HepG2 (cell line): ENCODE measurements around the gene PTH1R. TPM values are rescaled to one million over a fixed set of nuclear protein-coding genes. Genes with fewer than 3 reads are reported as not detected.

Source experiments
- ATAC-seq: fragments of 200-7000 bp; cut with Tn5 transposase; 3 replicates; pipeline ENCODE4 v1.9.1; 2020; ENCODE audit warnings: mild to moderate bottlenecking, moderate library complexity
- BruUV-seq: library from RNA; stranded (reverse); fragments of 400-500 nt; replicated peaks from 2 replicates; lab custom pipeline; 2021; lab: Mats Ljungman, UMichigan
- CTCF ChIA-PET: fragments of 300-600 bp; formaldehyde crosslinking; extraction: SDS; loops from one replicate; lab custom pipeline; 2021; ENCODE audit warnings: low total read pairs, inconsistent platforms, low intra/inter-chr PET ratio; lab: Yijun Ruan, JAX
- POLR2A ChIA-PET: fragments of 350-600 bp; sonication (Branson Sonifier 250); formaldehyde crosslinking; loops from one replicate; lab custom pipeline; 2020; ENCODE audit warnings: antibody characterized with exemption, inconsistent platforms; lab: Yijun Ruan, JAX
- DNase-seq: peaks from one replicate; pipeline ENCODE4 v3.0.0-alpha.2; 2015; ENCODE audit warnings: low spot score
- FAIRE-seq: peaks from 3 replicates; lab custom pipeline; 2011; peaks lifted over from hg19 to GRCh38; lab: Jason Lieb, UNC
- H2AFZ ChIP-seq: one replicate; pipeline ENCODE4 v1.6.1; 2011; ENCODE audit warnings: low read length, inconsistent platforms
- H3K27ac ChIP-seq: fragments of 300-600 bp; 3 replicates; pipeline ENCODE4 v1.8.0; 2011; ENCODE audit warnings: mixed run types, mild to moderate bottlenecking, mixed read lengths, low read length, inconsistent platforms; ENCODE audit not compliant: insufficient read depth; ENCODE audit errors: extremely low read length
- H3K27me3 ChIP-seq, 2 experiments: fragments of 200-600 bp in 1 of 2; 2 replicates in 1 of 2; 3 replicates in 1 of 2; pipeline versions ENCODE4 v1.6.0 to v1.8.0; 2011; ENCODE audit warnings: low read length in 2 of 2, mild to moderate bottlenecking in 2 of 2, moderate library complexity in 2 of 2, inconsistent platforms in 1 of 2; ENCODE audit not compliant: insufficient read depth in 2 of 2, control insufficient read depth in 1 of 2
- H3K36me3 ChIP-seq, 2 experiments: fragments of 200-600 bp in 1 of 2; replicated peaks in 1 of 2; 2 replicates in 1 of 2; 3 replicates in 1 of 2; pipeline versions ENCODE4 v1.5.1 to v1.8.0; 2011; ENCODE audit warnings: low read length in 2 of 2, inconsistent platforms in 1 of 2; ENCODE audit not compliant: insufficient read depth in 2 of 2, control insufficient read depth in 1 of 2
- H3K4me1 ChIP-seq: 2 replicates; pipeline ENCODE4 v1.5.1; 2012; ENCODE audit warnings: low read length, inconsistent platforms; ENCODE audit not compliant: insufficient read depth
- H3K4me2 ChIP-seq: 2 replicates; pipeline ENCODE4 v1.6.0; 2011; ENCODE audit warnings: low read depth, low read length, inconsistent platforms
- H3K4me3 ChIP-seq, 3 experiments: fragments of 200-600 bp in 1 of 3; sonication (generic), shearing (Covaris generic) in 1 of 3; replicated peaks in 1 of 3; 2 replicates each; pipeline ENCODE4 v1.5.1; 2011 to 2016; ENCODE audit warnings: low read length in 3 of 3, inconsistent platforms in 2 of 3, low read depth in 2 of 3, mild to moderate bottlenecking in 2 of 3, control low read depth in 1 of 3, mixed read lengths in 1 of 3; ENCODE audit not compliant: insufficient read depth in 1 of 3
- H3K79me2 ChIP-seq: one replicate; pipeline ENCODE4 v1.6.1; 2011; ENCODE audit warnings: low read length, inconsistent platforms; ENCODE audit not compliant: insufficient read depth
- H3K9ac ChIP-seq: 2 replicates; pipeline ENCODE4 v1.6.0; 2011; ENCODE audit warnings: mild to moderate bottlenecking, low read depth, low read length, inconsistent platforms; ENCODE audit not compliant: insufficient read depth
- H3K9me3 ChIP-seq: 2 replicates; pipeline ENCODE4 v1.5.1; 2012; ENCODE audit warnings: mild to moderate bottlenecking, low read length
- H4K20me1 ChIP-seq: 2 replicates; pipeline ENCODE4 v1.6.0; 2011; ENCODE audit warnings: inconsistent platforms, mild to moderate bottlenecking, low read length, moderate library complexity; ENCODE audit not compliant: insufficient read depth
- CCAR2 ChIP-seq: fragments of 200-400 bp; formaldehyde crosslinking; optimal IDR thresholded peaks from 2 replicates; pipeline ENCODE3; 2018; ENCODE audit warnings: low read depth, mild to moderate bottlenecking, low read length, moderate library complexity
- CENPX ChIP-seq: sonication (generic); formaldehyde crosslinking; IDR thresholded peaks from 2 replicates; pipeline ENCODE4 v1.9.0; 2021; ENCODE audit warnings: mild to moderate bottlenecking, missing genetic modification reagents, moderate library complexity
- RELA ChIP-seq: sonication (generic); formaldehyde crosslinking; IDR thresholded peaks from 2 replicates; pipeline ENCODE4 v1.4.0; 2020; ENCODE audit warnings: missing genetic modification reagents
- RFXAP ChIP-seq: sonication (generic); formaldehyde crosslinking; IDR thresholded peaks from 2 replicates; pipeline ENCODE4 v1.4.0; 2020; ENCODE audit warnings: missing genetic modification reagents, borderline replicate concordance
- WGBS: methylation state at CpG from one replicate; pipeline ENCODE4 v1.1.6; 2017; ENCODE audit warnings: low lambda C conversion rate; 5-methylcytosine and 5-hydroxymethylcytosine counted together
- in situ Hi-C: cut with HindIII; loops from 2 replicates; pipeline ENCODE4 v1.10.0; 2017; ENCODE audit warnings: low pct_unique_long_range_greater_than_20kb; ENCODE audit not compliant: extremely low pct_ligation_motif_present
- intact Hi-C: fragments of 100-400 bp; cut with micrococcal nuclease; formaldehyde crosslinking; loops from one replicate; pipeline ENCODE4 v1.10.0; 2022; ENCODE audit not compliant: unreplicated experiment
- polyA plus RNA-seq, 8 experiments: library from polyadenylated mRNA; depleted of rRNA in 3 of 8; stranded (reverse) in 7 of 8; unstranded in 1 of 8; fragments of >200 nt; fragmentation: Illumina TruSeq in 4 of 8; extraction: Trizol in 4 of 8; gene quantifications; 2 replicates each; pipeline versions ENCODE4 v1.2.1 to v1.2.3, GENCODE V29; 2011 to 2016; ENCODE audit warnings: low read depth in 4 of 8, missing spikeins in 1 of 8, mixed read lengths in 1 of 8; ENCODE audit not compliant: insufficient read depth in 1 of 8
- total RNA-seq, 5 experiments: library from RNA; depleted of rRNA; stranded (reverse); fragments of >200 nt; fragmentation: Illumina TruSeq; extraction: Trizol; gene quantifications; 2 replicates each; pipeline ENCODE4 v1.2.3, GENCODE V29; 2016; ENCODE audit warnings: low read depth in 1 of 5
- TF ChIP-seq, protein P1 (sequence below): sonication (generic); formaldehyde crosslinking; IDR thresholded peaks from 2 replicates; pipeline ENCODE4 v1.5.0; 2020; ENCODE audit warnings: mild to moderate bottlenecking, missing genetic modification reagents, borderline replicate concordance
- TF ChIP-seq, protein P2 (sequence below): IDR thresholded peaks from 2 replicates; pipeline ENCODE4 v1.6.1; 2018; ENCODE audit warnings: missing genetic modification reagents

PTH1R gene
- total and polyA plus RNA-seq, 2 of the 13 experiments (the other 11 are each of a cell fraction or from before 2014, with no cell fraction given), result not detected

DNA sequence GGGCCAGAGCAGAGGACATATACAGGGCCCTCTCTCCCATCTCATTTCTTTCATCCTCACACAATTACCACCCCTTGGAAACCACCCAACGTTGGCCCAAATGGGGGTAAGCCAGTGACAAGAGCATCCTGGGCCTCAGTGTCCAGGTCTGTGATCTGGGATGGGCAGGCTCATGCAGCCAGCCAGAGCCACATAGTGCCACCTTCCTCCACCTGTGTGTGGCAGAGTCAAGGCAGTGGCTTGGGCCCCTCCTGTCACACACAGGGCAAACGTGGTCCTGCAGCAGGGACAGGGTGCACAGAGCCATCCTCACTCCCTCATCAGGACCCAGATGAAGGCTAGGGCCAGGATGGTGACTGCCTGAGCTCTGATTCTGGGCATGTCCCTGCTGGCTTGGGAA lies 12.0 kb upstream of the PTH1R start:
- Histone ChIP-seq H3K9me3 (no peaks in the 10 kb centered on the region), H4K20me1 (no peaks in the 10 kb centered on the region), H3K4me3 (no peak overlapping the region), H3K36me3 (no peaks in the 10 kb centered on the region), H3K4me2 (no peak overlapping the region), H3K79me2 (no peaks in the 10 kb centered on the region), H3K27me3 (no peaks in the 10 kb centered on the region; a peak in 2 of 5 replicates), H2AFZ (no peak overlapping the region), H3K4me1 (peaks cover 59% of the 10 kb centered on the region), H3K9ac (no peak overlapping the region), H3K27ac (no peak overlapping the region)
- POLR2A ChIA-PET, result no interaction called here
- TF ChIP-seq RFXAP (CRISPR knock-in tag) (no peak), CCAR2 (no peak), CENPX (no peak), RELA (no peak)
- TF ChIP-seq, protein P1, sequence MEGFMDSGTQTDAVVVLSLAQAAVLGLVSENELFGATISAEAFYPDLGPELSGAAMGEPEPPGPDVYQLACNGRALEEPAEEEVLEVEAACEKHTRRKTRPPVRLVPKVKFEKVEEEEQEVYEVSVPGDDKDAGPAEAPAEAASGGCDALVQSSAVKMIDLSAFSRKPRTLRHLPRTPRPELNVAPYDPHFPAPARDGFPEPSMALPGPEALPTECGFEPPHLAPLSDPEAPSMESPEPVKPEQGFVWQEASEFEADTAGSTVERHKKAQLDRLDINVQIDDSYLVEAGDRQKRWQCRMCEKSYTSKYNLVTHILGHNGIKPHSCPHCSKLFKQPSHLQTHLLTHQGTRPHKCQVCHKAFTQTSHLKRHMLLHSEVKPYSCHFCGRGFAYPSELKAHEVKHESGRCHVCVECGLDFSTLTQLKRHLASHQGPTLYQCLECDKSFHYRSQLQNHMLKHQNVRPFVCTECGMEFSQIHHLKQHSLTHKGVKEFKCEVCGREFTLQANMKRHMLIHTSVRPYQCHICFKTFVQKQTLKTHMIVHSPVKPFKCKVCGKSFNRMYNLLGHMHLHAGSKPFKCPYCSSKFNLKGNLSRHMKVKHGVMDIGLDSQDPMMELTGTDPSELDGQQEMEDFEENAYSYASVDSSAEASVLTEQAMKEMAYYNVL (CRISPR knock-in tag), result no peak
- TF ChIP-seq, protein P2, sequence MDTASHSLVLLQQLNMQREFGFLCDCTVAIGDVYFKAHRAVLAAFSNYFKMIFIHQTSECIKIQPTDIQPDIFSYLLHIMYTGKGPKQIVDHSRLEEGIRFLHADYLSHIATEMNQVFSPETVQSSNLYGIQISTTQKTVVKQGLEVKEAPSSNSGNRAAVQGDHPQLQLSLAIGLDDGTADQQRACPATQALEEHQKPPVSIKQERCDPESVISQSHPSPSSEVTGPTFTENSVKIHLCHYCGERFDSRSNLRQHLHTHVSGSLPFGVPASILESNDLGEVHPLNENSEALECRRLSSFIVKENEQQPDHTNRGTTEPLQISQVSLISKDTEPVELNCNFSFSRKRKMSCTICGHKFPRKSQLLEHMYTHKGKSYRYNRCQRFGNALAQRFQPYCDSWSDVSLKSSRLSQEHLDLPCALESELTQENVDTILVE (CRISPR knock-in tag), result no peak
- no peak for ATAC-seq
- no peak for DNase-seq
- 0% methylated on average over 2 of the region's 2 CpGs for WGBS
- in situ Hi-C loops, result loop anchor here (5.0 kb wide), 1 partner anchor 42 kb away; no protein-coding TSS in a partner anchor
- CTCF ChIA-PET, result interaction anchor here (2.5 to 3.2 kb wide), 2 partner anchors 30 to 43 kb away, joined by 15 to 18 read pairs; no protein-coding TSS in a partner anchor
- no peak for FAIRE-seq
- no TSS peak for BruUV-seq
- intact Hi-C loops, result no loop called here
